Measurements from ENCODE around the gene TSGA10IP. TPM values are rescaled to one million over a fixed set of nuclear protein-coding genes. Genes with fewer than 3 reads are reported as not detected.

The TSGA10IP gene
- total RNA-seq, 1 experiment from 2014 or later: not detected

DNA sequence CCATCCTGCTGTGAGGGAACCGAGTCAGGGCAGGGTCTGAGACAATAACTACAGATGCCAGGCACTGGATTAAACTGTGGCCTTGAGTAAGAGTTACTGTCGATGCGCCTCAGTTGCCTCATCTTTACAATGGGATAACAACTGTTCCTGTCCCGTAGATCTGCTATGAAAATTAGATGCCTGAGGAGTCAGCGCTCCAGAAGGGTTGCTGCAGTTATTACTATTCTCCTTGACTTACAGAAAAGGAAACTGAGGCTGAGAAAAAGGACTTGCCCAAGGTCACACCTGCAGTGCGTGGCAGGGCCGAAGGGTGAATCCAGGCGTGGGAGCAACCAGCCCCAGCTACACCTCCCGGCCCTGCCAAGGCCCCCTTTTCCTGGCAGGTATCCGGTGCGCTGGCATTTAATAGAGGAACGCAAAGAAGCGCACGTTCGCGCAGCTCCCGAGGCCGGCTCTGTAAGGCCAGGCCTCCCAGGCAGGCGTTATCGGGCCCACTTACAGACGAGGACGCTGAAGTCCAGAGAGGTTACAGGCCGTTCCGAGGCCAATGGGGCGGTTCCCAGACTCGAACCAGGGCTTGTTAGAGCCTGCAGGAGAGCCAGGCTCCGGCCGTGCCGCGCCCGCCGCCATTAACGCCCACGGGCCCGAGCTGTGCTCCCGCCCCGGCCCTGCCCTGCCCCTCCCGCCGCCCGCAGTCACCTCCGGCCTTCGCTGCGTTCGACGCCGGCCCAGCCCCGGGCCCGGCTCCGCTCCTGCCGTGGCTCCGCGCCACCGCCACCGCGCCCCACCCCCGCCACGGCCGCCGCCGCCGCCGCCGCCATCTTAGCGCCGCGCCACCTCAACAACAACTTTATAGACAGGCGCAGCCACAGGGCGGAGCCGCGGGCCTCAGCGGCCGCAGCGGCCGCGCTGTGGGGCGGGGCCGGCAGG is 26.8 kb upstream of the TSGA10IP start, which contains the start of gene C11orf68:
TSS of gene C11orf68 (minus strand) at position 852 of the 930 bp plus-strand sequence. CDS start at position 821, 31 bp downstream.
- Histone ChIP-seq H3K27ac (ENCODE audit: low read depth, low read length) (peak within 1 kb of the TSS; percentile 95), H3K4me2 (ENCODE audit: low read length) (peak within 1 kb of the TSS; percentile 96), H4K20me1 (ENCODE audit: insufficient read depth) (no peaks in the 10 kb centered on the region), H2AFZ (ENCODE audit: low read depth, low read length, poor library complexity, severe bottlenecking) (no peak within 1 kb of the TSS), H3K9me3 (ENCODE audit: control insufficient read depth in 1 of 2, insufficient read depth in 1 of 2, low read depth in 1 of 2, low read length in 2 of 2) (no peaks in the 10 kb centered on the region), H3K4me3 (replicated peaks in 1 of 2; ENCODE audit: low read depth in 1 of 2, low read length in 2 of 2) (peak within 1 kb of the TSS; percentile 94 to 95), H3K4me1 (ENCODE audit: control insufficient read depth in 1 of 2, insufficient read depth in 2 of 2, low read length in 2 of 2) (peaks cover 43 to 60% of the 10 kb centered on the region in 2 experiments), H3K79me2 (ENCODE audit: insufficient read depth, low read length) (peaks cover 44% of the 10 kb centered on the region), H3K27me3 (ENCODE audit: insufficient read depth, low read length) (no peaks in the 10 kb centered on the region), H3K9me2 (ENCODE audit: insufficient read depth) (no peaks in the 10 kb centered on the region), H3K9ac (ENCODE audit: low read length) (peak within 1 kb of the TSS; percentile 99), H3K36me3 (ENCODE audit: control insufficient read depth in 1 of 2, insufficient read depth in 2 of 2, low read length in 2 of 2) (peaks cover 5 to 27% of the 10 kb centered on the region in 2 experiments; a peak in 3 of 4 replicates)
- TSS peak; percentile 69 for BruUV-seq (replicated peaks)
- intact Hi-C loops (cut with micrococcal nuclease): no loop called here
- ChIA-PET RAD21 (ENCODE audit: low non-redundant PET in 1 of 2, low total read pairs in 2 of 2, uncharacterized antibody in 2 of 2, unreplicated experiment in 2 of 2) (interaction anchor here in 1 of 2 experiments (0.6 kb wide), 1 partner anchor 17 kb away, joined by 3 read pairs; no protein-coding TSS in a partner anchor), POLR2A (interaction anchor here (1.3 to 2.0 kb wide), 6 partner anchors 13 to 30 kb away, joined by 5 to 30 read pairs (median 9); partner anchors contain the start of genes CCDC85B, FIBP and FOSL1), CTCF (interaction anchor here (0.6 to 1.8 kb wide), 3 partner anchors 31 to 59 kb away, joined by 3 to 5 read pairs (median 3); partner anchors contain the start of gene FIBP)
- DNase-seq (ENCODE audit: low read depth, low spot score) (no peak), ATAC-seq (peak; percentile 41)
- no peak for TF ChIP-seq SIN3A (IDR thresholded peaks at IDR 0.05; ENCODE audit: low read depth)
- peak; percentile 43 for TF ChIP-seq POLR2AphosphoS5 (IDR thresholded peaks at IDR 0.05; ENCODE audit: low read depth, low read length)
- TF ChIP-seq, protein P1, sequence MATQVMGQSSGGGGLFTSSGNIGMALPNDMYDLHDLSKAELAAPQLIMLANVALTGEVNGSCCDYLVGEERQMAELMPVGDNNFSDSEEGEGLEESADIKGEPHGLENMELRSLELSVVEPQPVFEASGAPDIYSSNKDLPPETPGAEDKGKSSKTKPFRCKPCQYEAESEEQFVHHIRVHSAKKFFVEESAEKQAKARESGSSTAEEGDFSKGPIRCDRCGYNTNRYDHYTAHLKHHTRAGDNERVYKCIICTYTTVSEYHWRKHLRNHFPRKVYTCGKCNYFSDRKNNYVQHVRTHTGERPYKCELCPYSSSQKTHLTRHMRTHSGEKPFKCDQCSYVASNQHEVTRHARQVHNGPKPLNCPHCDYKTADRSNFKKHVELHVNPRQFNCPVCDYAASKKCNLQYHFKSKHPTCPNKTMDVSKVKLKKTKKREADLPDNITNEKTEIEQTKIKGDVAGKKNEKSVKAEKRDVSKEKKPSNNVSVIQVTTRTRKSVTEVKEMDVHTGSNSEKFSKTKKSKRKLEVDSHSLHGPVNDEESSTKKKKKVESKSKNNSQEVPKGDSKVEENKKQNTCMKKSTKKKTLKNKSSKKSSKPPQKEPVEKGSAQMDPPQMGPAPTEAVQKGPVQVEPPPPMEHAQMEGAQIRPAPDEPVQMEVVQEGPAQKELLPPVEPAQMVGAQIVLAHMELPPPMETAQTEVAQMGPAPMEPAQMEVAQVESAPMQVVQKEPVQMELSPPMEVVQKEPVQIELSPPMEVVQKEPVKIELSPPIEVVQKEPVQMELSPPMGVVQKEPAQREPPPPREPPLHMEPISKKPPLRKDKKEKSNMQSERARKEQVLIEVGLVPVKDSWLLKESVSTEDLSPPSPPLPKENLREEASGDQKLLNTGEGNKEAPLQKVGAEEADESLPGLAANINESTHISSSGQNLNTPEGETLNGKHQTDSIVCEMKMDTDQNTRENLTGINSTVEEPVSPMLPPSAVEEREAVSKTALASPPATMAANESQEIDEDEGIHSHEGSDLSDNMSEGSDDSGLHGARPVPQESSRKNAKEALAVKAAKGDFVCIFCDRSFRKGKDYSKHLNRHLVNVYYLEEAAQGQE (IDR thresholded peaks at IDR 0.05; ENCODE audit: low read depth): no peak
- peak; percentile 73 for TF ChIP-seq ZFX (IDR thresholded peaks at IDR 0.05)
- TF ChIP-seq YY1 (IDR thresholded peaks at IDR 0.05; ENCODE audit: extremely low read depth, insufficient replicate concordance, low read depth, low read length): peak; percentile 95
